ENCODE results near the gene FAM117A. TPM values are rescaled to one million over a fixed set of nuclear protein-coding genes. Genes with fewer than 3 reads are reported as not detected.

FAM117A gene
- total and polyA plus RNA-seq, 2 of the 8 experiments (the other 6 are each of a cell fraction or from before 2014, with no cell fraction given), result 28.4 to 45.7 TPM

DNA sequence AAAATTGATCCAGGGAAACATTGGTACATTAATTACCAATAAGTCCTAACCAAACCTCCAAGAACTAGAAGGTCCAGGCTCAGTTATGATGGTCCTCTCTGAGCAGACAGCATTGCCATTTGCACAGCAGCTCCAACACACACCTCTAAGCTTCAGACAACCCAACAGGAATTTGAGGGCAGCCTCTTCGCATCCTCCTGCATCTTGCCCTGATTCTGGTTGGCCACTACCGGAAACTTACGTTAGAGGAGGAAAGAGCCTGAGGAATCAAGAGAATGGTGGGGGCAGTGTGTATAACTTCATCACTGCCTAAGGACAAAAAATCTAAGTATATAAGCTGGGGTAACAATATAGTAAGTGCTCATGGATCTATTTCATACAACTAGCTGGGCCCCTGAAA lies 15.7 kb downstream of the FAM117A start:
- Histone ChIP-seq H3K23ac (ENCODE audit: insufficient read length) (no peak overlapping the region), H3K23me2 (ENCODE audit: low read depth, low read length) (no peaks in the 10 kb centered on the region), H4K8ac (ENCODE audit: extremely low read depth, insufficient read depth, low read length) (no peak overlapping the region), H3K56ac (replicated peaks; ENCODE audit: insufficient read length, low read depth, low read length) (no peak overlapping the region), H2BK12ac (ENCODE audit: low read depth, low read length) (no peak overlapping the region), H3K4me2 (ENCODE audit: insufficient read depth in 1 of 2, low read depth in 2 of 2, low read length in 2 of 2) (no peak overlapping the region), H4K5ac (ENCODE audit: insufficient read length, low read depth, low read length) (no peak overlapping the region), H2BK15ac (ENCODE audit: low read length) (no peak overlapping the region), H3K79me2 (ENCODE audit: control insufficient read depth in 1 of 2, insufficient read depth in 2 of 2, low read length in 2 of 2) (peaks cover 0 to 40% of the 10 kb centered on the region in 2 experiments; a peak in 3 of 4 replicates), H3K4ac (replicated peaks; ENCODE audit: insufficient read length, low read depth, low read length) (no peak overlapping the region), H4K91ac (replicated peaks; ENCODE audit: insufficient read length, low read length) (no peak overlapping the region), H2BK5ac (ENCODE audit: low read depth, low read length) (no peak overlapping the region), H4K20me1 (replicated peaks in 1 of 2; ENCODE audit: control insufficient read depth in 1 of 2, insufficient read depth in 2 of 2, low read length in 2 of 2) (peaks cover 0 to 13% of the 10 kb centered on the region in 2 experiments), H3K27me3 (replicated peaks in 1 of 4; ENCODE audit: control insufficient read depth in 3 of 4, extremely low read depth in 1 of 4, insufficient read depth in 3 of 4, low read length in 3 of 4) (no peaks in the 10 kb centered on the region), H3K79me1 (ENCODE audit: low read depth, low read length) (peaks cover 2% of the 10 kb centered on the region; the same call in 1 of the 2 replicates), H3K9ac (replicated peaks in 1 of 4; ENCODE audit: extremely low read depth in 1 of 4, low read depth in 3 of 4, low read length in 3 of 4) (no peak overlapping the region), H3K4me1 (replicated peaks in 1 of 4; ENCODE audit: control insufficient read depth in 3 of 4, insufficient read depth in 4 of 4, low read length in 3 of 4) (peaks cover 0 to 2% (median 0%) of the 10 kb centered on the region in 4 experiments; a peak in 2 of 7 replicates), H3K27ac (ENCODE audit: low read depth, low read length) (no peak overlapping the region), H3K14ac (ENCODE audit: insufficient read length) (no peak overlapping the region), H3K18ac (ENCODE audit: extremely low read depth, low read length) (no peak overlapping the region), H2BK120ac (replicated peaks; ENCODE audit: low read depth, low read length) (no peak overlapping the region), H2AFZ (ENCODE audit: low read length) (no peak overlapping the region), H2BK20ac (ENCODE audit: low read length) (no peak overlapping the region), H3K4me3 (ENCODE audit: extremely low read depth in 1 of 4, insufficient read depth in 2 of 4, low read depth in 3 of 4, low read length in 4 of 4) (no peak overlapping the region), H2AK5ac (ENCODE audit: low read depth, low read length) (no peak overlapping the region), H3K36me3 (ENCODE audit: control insufficient read depth in 2 of 4, insufficient read depth in 4 of 4, low read length in 3 of 4) (peaks cover 0 to 4% (median 0%) of the 10 kb centered on the region in 4 experiments; a peak in 3 of 8 replicates), H3K9me3 (ENCODE audit: insufficient read depth in 2 of 2, low read depth in 1 of 2, low read length in 1 of 2) (no peaks in the 10 kb centered on the region)
- FAIRE-seq, result no peak
- ChIA-PET POLR2A (ENCODE audit: partially characterized antibody) (interaction anchor here (1.3 to 3.0 kb wide), 2 partner anchors 10 to 16 kb away, joined by 4 to 17 read pairs; partner anchors contain the start of gene FAM117A), CTCF (ENCODE audit: partially characterized antibody) (interaction anchor here (1.0 to 1.4 kb wide), 3 partner anchors 44 to 250 kb away, joined by 3 read pairs; no protein-coding TSS in a partner anchor)
- no peak for DNase-seq (ENCODE audit: low read depth in 1 of 2, low spot score in 2 of 2)
- 90% methylated on average over 3 of the region's 3 CpGs; no CpG with 5 or more reads in 1 of the 2 experiments for WGBS, 2 experiments (ENCODE audit: extremely low coverage in 1 of 2, insufficient coverage in 1 of 2, insufficient read length in 1 of 2, insufficient replicate concordance in 2 of 2, low coverage in 1 of 2, low lambda C conversion rate in 2 of 2, missing lambda C conversion rate in 1 of 2)
- TF ChIP-seq CHD1 (IDR thresholded peaks at IDR 0.05; ENCODE audit: low read depth, low read length), result no peak
- TF ChIP-seq CREB1 (IDR thresholded peaks at IDR 0.05), result no peak
- TF ChIP-seq SP2 (IDR thresholded peaks at IDR 0.05; ENCODE audit: low read length), result no peak
- TF ChIP-seq JUN (IDR thresholded peaks at IDR 0.05; ENCODE audit: low read depth, low read length), result no peak
- TF ChIP-seq, protein P1, sequence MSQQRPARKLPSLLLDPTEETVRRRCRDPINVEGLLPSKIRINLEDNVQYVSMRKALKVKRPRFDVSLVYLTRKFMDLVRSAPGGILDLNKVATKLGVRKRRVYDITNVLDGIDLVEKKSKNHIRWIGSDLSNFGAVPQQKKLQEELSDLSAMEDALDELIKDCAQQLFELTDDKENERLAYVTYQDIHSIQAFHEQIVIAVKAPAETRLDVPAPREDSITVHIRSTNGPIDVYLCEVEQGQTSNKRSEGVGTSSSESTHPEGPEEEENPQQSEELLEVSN (IDR thresholded peaks at IDR 0.05), result no peak
- TF ChIP-seq EZH2 (IDR thresholded peaks at IDR 0.05; ENCODE audit: low read depth, low read length, severe bottlenecking), result no peak
- TF ChIP-seq BRCA1 (IDR thresholded peaks at IDR 0.05; ENCODE audit: low read depth, low read length), result no peak
- TF ChIP-seq SP1 (IDR thresholded peaks at IDR 0.05; ENCODE audit: low read depth, low read length), result no peak
- TF ChIP-seq RNF2 (IDR thresholded peaks at IDR 0.05; ENCODE audit: borderline replicate concordance, low read depth, low read length, missing control alignments, poor library complexity, severe bottlenecking), result no peak
- TF ChIP-seq EP300 (IDR thresholded peaks at IDR 0.05; ENCODE audit: borderline replicate concordance in 1 of 2, low read depth in 2 of 2, low read length in 2 of 2), result no peak
- TF ChIP-seq SUZ12 (IDR thresholded peaks at IDR 0.05; ENCODE audit: low read length), result no peak
- TF ChIP-seq ZNF274 (IDR thresholded peaks at IDR 0.05; ENCODE audit: borderline replicate concordance, extremely low read depth, low read length), result no peak
- TF ChIP-seq SRF (IDR thresholded peaks at IDR 0.05; ENCODE audit: low read depth, low read length), result no peak

All from H1 (cell line).